Colonic mucosa (tissue), 4 donors: ENCODE measurements around the gene DAO. TPM values are rescaled to one million over a fixed set of nuclear protein-coding genes. Genes with fewer than 3 reads are reported as not detected.

Experiments used
- DNase-seq: peaks from one replicate; pipeline ENCODE4 v3.0.0-alpha.2; 2020
- H3K27ac ChIP-seq: fragments of 200-600 bp; one replicate; pipeline ENCODE4 v1.8.0; 2021
- H3K27me3 ChIP-seq: fragments of 200-600 bp; one replicate; pipeline ENCODE4 v1.8.0; 2021
- H3K36me3 ChIP-seq: fragments of 200-600 bp; one replicate; pipeline ENCODE4 v1.8.0; 2021
- H3K4me1 ChIP-seq: fragments of 200-600 bp; one replicate; pipeline ENCODE4 v1.8.0; 2021; ENCODE audit warnings: mild to moderate bottlenecking
- H3K4me3 ChIP-seq: fragments of 200-600 bp; one replicate; pipeline ENCODE4 v1.8.0; 2021
- H3K9ac ChIP-seq, 2 donors: one replicate each; pipeline ENCODE4 v1.7.0; 2013; ENCODE audit warnings: control low read depth in 2 of 2, low read depth in 2 of 2, low read length in 2 of 2
- H3K9me3 ChIP-seq: fragments of 200-600 bp; one replicate; pipeline ENCODE4 v1.8.0; 2021
- intact Hi-C: fragments of 100-400 bp; cut with DNase I; formaldehyde crosslinking; loops from one replicate; pipeline ENCODE4 v1.14.1; 2022
- total RNA-seq, 2 donors: library from RNA; stranded (reverse); fragmentation: NEBNext Ultra II Directional in 1 of 2; extraction: Animal tissue kit (Norgen Biotek cat#: 25700) in 1 of 2; gene quantifications; one replicate each; pipeline ENCODE4 v1.2.1, GENCODE V29; 2021
- TF ChIP-seq, protein P1 (sequence below): fragments of 200-600 bp; IDR thresholded peaks from one replicate; pipeline ENCODE4 v1.8.0; 2022; ENCODE audit warnings: antibody characterized with exemption, mild to moderate bottlenecking
- donor health status: healthy.
- donor health status: DM: no; HTN: no; CAD: no.
- donor health status: DM: no; HTN: no; CAD: no.

DAO gene
- 1 to 10 TPM; 2.2 to 2.4 TPM for total RNA-seq

DNA sequence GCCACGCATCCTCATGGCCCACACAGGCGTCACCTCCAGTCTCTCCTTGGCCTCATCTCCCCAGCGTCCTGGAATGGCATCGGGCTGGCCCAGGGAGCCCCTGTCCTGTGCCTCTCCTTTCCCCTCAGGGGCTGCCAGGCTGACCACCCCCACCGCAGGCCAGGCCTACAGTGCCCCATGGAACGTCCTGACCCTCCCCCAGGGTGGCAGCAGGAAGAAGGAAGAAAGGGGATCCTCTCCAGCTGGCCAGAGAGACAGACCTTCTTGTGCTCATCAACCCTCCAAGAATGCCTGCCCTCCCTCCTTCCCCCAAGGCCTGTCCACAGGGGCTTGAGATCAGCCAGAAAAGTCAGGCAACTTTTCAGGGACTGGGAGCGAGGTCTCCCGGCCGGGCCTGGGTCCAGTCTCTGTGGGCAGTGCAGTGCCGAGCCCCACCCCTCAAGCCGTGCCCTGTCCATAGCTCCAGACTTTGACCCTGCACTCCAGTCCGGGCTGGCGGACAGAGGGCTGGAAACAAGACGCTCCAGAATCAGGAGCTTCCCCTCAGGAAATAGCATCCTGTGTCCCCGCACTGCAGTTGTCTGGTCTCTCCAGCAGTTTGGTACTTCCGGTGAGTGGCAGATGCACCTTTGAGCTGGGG lies at the start of gene DAO:
Gene DAO (plus strand): TSS at position 478 of the 640 bp plus-strand sequence. CDS start 4,915 bp downstream, outside the sequence.
- H3K4me1 ChIP-seq, result no peaks in the 10 kb centered on the region
- H3K9ac ChIP-seq, result no peak within 1 kb of the TSS
- no peaks in the 10 kb centered on the region for H3K27me3 ChIP-seq
- H3K9me3 ChIP-seq, result no peaks in the 10 kb centered on the region
- no peak within 1 kb of the TSS for H3K4me3 ChIP-seq
- DNase-seq, result no peak
- no peak within 1 kb of the TSS for H3K27ac ChIP-seq
- intact Hi-C loops, result loop anchor here (5.0 kb wide), 1 partner anchor 213 kb away; the partner anchor contains the start of gene ALKBH2
- TF ChIP-seq, protein P1, sequence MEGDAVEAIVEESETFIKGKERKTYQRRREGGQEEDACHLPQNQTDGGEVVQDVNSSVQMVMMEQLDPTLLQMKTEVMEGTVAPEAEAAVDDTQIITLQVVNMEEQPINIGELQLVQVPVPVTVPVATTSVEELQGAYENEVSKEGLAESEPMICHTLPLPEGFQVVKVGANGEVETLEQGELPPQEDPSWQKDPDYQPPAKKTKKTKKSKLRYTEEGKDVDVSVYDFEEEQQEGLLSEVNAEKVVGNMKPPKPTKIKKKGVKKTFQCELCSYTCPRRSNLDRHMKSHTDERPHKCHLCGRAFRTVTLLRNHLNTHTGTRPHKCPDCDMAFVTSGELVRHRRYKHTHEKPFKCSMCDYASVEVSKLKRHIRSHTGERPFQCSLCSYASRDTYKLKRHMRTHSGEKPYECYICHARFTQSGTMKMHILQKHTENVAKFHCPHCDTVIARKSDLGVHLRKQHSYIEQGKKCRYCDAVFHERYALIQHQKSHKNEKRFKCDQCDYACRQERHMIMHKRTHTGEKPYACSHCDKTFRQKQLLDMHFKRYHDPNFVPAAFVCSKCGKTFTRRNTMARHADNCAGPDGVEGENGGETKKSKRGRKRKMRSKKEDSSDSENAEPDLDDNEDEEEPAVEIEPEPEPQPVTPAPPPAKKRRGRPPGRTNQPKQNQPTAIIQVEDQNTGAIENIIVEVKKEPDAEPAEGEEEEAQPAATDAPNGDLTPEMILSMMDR, result no peak
- H3K36me3 ChIP-seq, result no peaks in the 10 kb centered on the region

DNA sequence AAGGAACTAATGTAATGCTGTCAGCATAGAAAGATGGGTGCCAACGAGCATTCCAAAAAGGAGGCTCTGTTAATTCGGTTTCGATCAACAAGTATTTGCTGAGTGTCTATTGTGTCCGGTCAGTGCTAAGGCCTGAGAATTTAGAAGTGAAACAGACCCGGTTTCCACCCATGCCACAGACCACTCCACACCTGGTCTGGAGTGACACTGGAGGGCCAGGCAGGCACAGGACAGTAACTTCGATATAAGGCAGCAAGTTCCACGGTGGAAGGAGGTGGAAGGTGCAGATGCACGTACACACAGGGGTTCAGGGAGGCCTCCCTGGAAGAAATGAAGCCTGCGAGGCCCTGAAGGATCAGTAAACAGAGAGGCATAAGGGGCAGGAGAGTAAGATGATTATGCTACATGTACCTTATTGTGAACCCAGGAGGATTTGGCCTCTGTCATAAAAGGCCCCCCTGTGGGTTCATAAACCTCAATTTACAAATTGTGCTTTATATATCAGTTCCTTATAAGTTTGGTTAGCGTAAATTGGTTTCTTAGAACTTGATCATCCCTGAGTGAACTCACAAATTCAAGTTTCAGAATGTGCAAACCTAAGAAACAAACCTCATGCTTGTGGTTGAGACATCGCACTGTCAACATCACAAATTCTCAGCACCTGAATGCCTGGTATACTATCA lies 48.4 kb upstream of the DAO start:
- H3K4me3 ChIP-seq, result no peak overlapping the region

DNA sequence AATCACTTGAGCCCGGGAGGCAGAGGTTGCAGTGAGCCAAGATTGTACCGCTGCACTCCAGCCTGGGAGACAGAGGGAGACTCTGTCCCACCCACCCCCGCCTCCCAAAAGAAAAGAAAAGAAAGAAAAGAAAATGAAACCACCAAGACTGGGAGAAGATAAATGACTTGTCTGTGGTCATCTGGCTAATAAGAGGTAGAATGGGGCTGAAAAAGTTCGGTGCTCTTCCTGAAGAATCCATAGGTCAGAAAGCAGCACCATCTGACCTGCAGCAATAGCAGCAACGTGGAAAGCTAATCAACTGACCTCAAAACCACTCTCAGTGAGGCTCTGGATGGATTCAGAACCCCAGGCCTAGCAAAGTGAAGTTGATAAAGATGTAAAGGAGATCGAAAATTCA lies 47.7 kb upstream of the DAO start:
- TF ChIP-seq, protein P1, result no peak
- Histone ChIP-seq H3K4me3 (no peak overlapping the region), H3K27me3 (no peaks in the 10 kb centered on the region), H3K4me1 (no peaks in the 10 kb centered on the region), H3K27ac (peak overlapping the region; percentile 53), H3K36me3 (no peaks in the 10 kb centered on the region), H3K9ac (no peak overlapping the region), H3K9me3 (no peaks in the 10 kb centered on the region)
- no peak for DNase-seq
- intact Hi-C loops, result no loop called here

More for the DNA sequence above, 48.4 kb upstream of the DAO start:
- no peaks in the 10 kb centered on the region for H3K27me3 ChIP-seq
- intact Hi-C loops, result no loop called here
- H3K9ac ChIP-seq, result peak overlapping the region in 1 of 2 donors; percentile 4
- no peak overlapping the region for H3K27ac ChIP-seq
- no peaks in the 10 kb centered on the region for H3K9me3 ChIP-seq
- TF ChIP-seq, protein P1, result no peak
- H3K36me3 ChIP-seq, result no peaks in the 10 kb centered on the region
- no peaks in the 10 kb centered on the region for H3K4me1 ChIP-seq
- DNase-seq, result no peak

DNA sequence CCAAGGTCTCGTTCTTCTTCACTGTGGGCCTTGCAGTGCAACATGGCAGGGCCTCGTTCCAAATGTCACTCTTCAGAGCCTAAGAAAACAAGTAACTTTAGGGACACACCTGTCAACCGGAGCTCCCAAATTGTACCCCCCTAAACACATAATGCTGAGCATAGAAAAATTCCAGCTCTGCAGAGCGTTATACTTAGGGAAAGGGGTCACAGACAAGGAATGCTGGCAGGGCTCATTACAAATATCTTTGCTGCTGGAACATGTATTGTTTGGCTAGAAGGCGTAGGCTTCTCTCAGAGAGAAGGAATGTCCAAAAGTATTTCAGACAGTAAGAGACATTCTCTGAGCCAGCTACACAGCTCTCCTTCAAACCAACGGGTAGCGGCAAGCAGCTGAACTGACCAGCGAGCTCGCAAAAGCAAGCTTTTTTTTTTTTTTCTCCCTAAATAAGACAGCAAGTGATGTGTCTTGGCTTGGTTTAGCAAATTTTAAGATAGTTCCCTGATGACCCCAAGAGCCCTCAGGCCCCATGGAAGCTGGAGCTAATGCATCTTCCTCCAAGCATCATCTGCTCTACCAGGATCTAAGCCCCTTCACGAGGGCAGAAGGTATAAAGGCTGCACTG lies 47.0 kb upstream of the DAO start:
- H3K4me1 ChIP-seq, result no peaks in the 10 kb centered on the region
- TF ChIP-seq, protein P1, result no peak
- H3K9me3 ChIP-seq, result no peaks in the 10 kb centered on the region
- no peak overlapping the region for H3K4me3 ChIP-seq
- no peaks in the 10 kb centered on the region for H3K27me3 ChIP-seq
- peak overlapping the region; percentile 53 for H3K27ac ChIP-seq
- peak overlapping the region in 1 of 2 donors; percentile 41 for H3K9ac ChIP-seq
- H3K36me3 ChIP-seq, result no peaks in the 10 kb centered on the region
- intact Hi-C loops, result no loop called here
- DNase-seq, result no peak

DNA sequence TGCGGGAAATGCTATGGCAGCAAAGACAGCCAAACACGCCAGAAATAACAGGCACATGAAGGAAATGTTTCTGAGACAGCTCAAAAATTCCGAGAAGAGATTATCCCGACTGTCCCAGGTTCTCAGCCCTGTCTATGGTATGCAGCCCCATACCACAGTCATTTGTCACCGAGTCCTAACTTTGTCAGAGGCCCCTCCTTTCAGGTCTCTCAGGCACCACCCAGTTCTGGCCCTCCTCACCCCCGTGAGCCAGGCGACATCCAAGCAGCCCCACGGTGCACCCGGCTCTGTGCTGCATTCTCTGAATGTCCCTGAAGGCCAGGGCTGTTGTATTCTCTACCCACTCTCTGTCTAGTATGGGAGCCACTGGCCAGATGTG lies 46.5 kb upstream of the DAO start:
- H3K4me1 ChIP-seq, result peaks cover 2% of the 10 kb centered on the region
- TF ChIP-seq, protein P1, result no peak
- H3K27me3 ChIP-seq, result no peaks in the 10 kb centered on the region
- H3K9me3 ChIP-seq, result no peaks in the 10 kb centered on the region
- intact Hi-C loops, result no loop called here
- H3K36me3 ChIP-seq, result no peaks in the 10 kb centered on the region
- no peak overlapping the region for H3K4me3 ChIP-seq
- no peak for DNase-seq
- peak overlapping the region; percentile 22 to 41 for H3K9ac ChIP-seq
- peak overlapping the region; percentile 53 for H3K27ac ChIP-seq
